ENCODE results near the gene ZBTB16. TPM values are rescaled to one million over a fixed set of nuclear protein-coding genes. Genes with fewer than 3 reads are reported as not detected.

The ZBTB16 gene
- total and polyA plus RNA-seq, 4 donors, result 8.9 to 140 (median 34.5) TPM

DNA sequence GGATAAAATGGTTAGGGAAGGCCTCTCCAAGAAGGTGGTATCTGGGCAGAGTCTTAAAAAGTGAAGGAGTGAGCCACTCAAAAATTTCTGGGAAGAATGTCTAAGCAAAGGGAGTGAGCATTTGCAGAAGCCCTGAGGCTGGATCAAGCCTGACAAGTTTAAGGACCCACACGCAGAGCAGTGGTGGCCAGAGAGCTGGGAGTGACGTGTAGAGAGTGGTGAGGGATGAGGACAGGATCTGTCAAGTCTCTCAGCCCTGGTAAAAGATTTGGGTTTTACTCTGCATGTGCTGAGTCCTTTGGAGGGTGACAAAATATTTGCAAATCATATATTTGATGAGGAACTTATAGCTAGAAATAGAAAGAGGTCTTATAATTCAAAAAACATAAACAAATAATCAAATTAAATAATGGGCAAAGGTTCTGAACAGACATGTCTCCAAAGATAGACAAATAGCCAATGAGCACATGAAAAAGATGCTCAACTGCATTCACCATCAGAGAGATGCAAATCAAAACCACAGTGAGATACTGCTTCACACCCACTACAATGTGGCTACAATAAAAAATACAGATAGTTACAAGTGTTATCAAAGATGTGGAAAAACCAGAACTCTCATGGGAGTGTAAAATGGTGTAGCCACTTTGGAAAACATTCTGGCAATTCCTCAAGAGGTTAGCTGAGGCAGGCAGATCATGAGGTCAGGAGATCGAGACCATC, 129.5 kb downstream of the ZBTB16 start:
- no peak overlapping the region for H3K27ac ChIP-seq (ENCODE audit: low read depth in 1 of 2, low read length in 2 of 2)
- H3K27me3 ChIP-seq (ENCODE audit: control insufficient read depth in 4 of 4, insufficient read depth in 4 of 4, low read length in 3 of 4), result no peaks in the 10 kb centered on the region
- peaks cover 0 to 8% (median 3%) of the 10 kb centered on the region in 4 donors for H3K4me1 ChIP-seq (ENCODE audit: control insufficient read depth in 4 of 4, insufficient read depth in 4 of 4, low read length in 3 of 4)
- 96% methylated on average over 3 of the region's 3 CpGs for WGBS
- no peaks in the 10 kb centered on the region for H3K9me3 ChIP-seq (ENCODE audit: control insufficient read depth in 4 of 4, low read length in 3 of 4)
- H3K36me3 ChIP-seq (ENCODE audit: control insufficient read depth in 4 of 4, insufficient read depth in 3 of 4, low read depth in 1 of 4, low read length in 3 of 4), result peaks cover 8 to 33% (median 24%) of the 10 kb centered on the region in 4 donors
- no peak overlapping the region for H3K4me3 ChIP-seq (ENCODE audit: low read depth in 1 of 3, low read length in 3 of 3)
- no peak overlapping the region for H3K9ac ChIP-seq (ENCODE audit: low read depth in 1 of 2, low read length in 2 of 2)
- TF ChIP-seq SP1 (IDR thresholded peaks at IDR 0.05) (no peak), FOXA1 (IDR thresholded peaks at IDR 0.05) (no peak), FOXA2 (IDR thresholded peaks at IDR 0.05) (no peak), RXRA (IDR thresholded peaks at IDR 0.05) (no peak), JUND (IDR thresholded peaks at IDR 0.05) (no peak), GABPA (IDR thresholded peaks at IDR 0.05 in 1 of 2, conservative IDR thresholded peaks at IDR 0.05 in 1 of 2) (no peak), TAF1 (conservative IDR thresholded peaks at IDR 0.05) (no peak)
- DNase-seq (ENCODE audit: low spot score), result no peak

DNA sequence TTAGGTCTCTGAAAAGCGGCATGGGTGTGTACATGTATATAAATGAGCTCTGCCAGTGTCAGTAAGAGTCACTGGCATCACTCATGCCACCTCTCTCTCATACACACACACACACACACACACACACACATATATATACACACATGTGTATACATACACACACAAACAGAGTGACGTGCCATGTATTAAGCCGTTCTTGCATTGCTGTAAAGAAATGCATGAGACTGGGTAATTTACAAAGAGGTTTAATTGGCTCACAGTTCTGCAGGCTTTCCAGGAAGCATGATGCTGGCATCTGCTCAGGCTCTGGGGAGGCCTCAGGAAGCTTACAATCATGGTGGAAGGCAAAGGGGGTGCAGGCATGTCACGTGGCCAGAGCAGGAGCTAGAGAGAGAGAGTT, 131.1 kb downstream of the ZBTB16 start:
- H3K27ac ChIP-seq (ENCODE audit: low read depth in 1 of 2, low read length in 2 of 2), result no peak overlapping the region
- peaks cover 4 to 33% (median 24%) of the 10 kb centered on the region in 4 donors for H3K36me3 ChIP-seq (ENCODE audit: control insufficient read depth in 4 of 4, insufficient read depth in 3 of 4, low read depth in 1 of 4, low read length in 3 of 4)
- no peaks in the 10 kb centered on the region for H3K27me3 ChIP-seq (ENCODE audit: control insufficient read depth in 4 of 4, insufficient read depth in 4 of 4, low read length in 3 of 4)
- H3K4me1 ChIP-seq (ENCODE audit: control insufficient read depth in 4 of 4, insufficient read depth in 4 of 4, low read length in 3 of 4), result peaks cover 0 to 19% (median 6%) of the 10 kb centered on the region in 4 donors
- no peaks in the 10 kb centered on the region for H3K9me3 ChIP-seq (ENCODE audit: control insufficient read depth in 4 of 4, low read length in 3 of 4)
- no peak overlapping the region for H3K9ac ChIP-seq (ENCODE audit: low read depth in 1 of 2, low read length in 2 of 2)
- no peak overlapping the region for H3K4me3 ChIP-seq (ENCODE audit: low read depth in 1 of 3, low read length in 3 of 3)
- TF ChIP-seq, protein P1, sequence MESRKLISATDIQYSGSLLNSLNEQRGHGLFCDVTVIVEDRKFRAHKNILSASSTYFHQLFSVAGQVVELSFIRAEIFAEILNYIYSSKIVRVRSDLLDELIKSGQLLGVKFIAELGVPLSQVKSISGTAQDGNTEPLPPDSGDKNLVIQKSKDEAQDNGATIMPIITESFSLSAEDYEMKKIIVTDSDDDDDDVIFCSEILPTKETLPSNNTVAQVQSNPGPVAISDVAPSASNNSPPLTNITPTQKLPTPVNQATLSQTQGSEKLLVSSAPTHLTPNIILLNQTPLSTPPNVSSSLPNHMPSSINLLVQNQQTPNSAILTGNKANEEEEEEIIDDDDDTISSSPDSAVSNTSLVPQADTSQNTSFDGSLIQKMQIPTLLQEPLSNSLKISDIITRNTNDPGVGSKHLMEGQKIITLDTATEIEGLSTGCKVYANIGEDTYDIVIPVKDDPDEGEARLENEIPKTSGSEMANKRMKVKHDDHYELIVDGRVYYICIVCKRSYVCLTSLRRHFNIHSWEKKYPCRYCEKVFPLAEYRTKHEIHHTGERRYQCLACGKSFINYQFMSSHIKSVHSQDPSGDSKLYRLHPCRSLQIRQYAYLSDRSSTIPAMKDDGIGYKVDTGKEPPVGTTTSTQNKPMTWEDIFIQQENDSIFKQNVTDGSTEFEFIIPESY (IDR thresholded peaks at IDR 0.05), result no peak
- TF ChIP-seq HNF4G (IDR thresholded peaks at IDR 0.05) (no peak), GABPA (IDR thresholded peaks at IDR 0.05 in 1 of 2, conservative IDR thresholded peaks at IDR 0.05 in 1 of 2) (no peak), YY1 (IDR thresholded peaks at IDR 0.05) (no peak), RXRA (IDR thresholded peaks at IDR 0.05) (no peak), RAD21 (IDR thresholded peaks at IDR 0.05) (no peak), EGR1 (IDR thresholded peaks at IDR 0.05; ENCODE audit: low read depth in 2 of 2) (no peak), HNF4A (conservative IDR thresholded peaks at IDR 0.05) (no peak)
- TF ChIP-seq, protein P2, sequence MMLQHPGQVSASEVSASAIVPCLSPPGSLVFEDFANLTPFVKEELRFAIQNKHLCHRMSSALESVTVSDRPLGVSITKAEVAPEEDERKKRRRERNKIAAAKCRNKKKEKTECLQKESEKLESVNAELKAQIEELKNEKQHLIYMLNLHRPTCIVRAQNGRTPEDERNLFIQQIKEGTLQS (IDR thresholded peaks at IDR 0.05), result no peak
- no peak for DNase-seq (ENCODE audit: low spot score)
- WGBS, result 78% methylated on average over 4 of the region's 4 CpGs

DNA sequence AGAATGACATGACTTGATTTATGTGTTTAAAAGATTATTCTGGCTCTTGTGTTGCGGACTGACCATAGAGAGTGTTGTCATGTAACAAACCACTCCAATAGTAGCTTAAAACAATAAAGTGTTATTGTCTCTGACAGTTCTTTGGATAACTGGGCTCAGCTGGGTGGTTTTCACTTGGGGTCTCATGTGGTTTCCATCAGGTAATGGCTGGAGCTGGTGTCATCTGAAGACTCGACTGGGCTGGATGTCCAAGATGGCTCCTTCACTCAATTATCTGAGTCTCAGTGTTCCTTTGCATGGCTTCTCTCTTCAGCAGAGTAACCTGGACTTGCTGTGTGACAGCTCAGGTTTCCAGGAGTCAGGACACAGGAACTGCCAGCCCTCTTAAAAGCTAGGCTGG, 132.4 kb downstream of the ZBTB16 start:
- Histone ChIP-seq H3K27me3 (ENCODE audit: control insufficient read depth in 4 of 4, insufficient read depth in 4 of 4, low read length in 3 of 4) (no peaks in the 10 kb centered on the region), H3K4me1 (ENCODE audit: control insufficient read depth in 4 of 4, insufficient read depth in 4 of 4, low read length in 3 of 4) (peaks cover 5 to 27% (median 9%) of the 10 kb centered on the region in 4 donors), H3K9ac (ENCODE audit: low read depth in 1 of 2, low read length in 2 of 2) (no peak overlapping the region), H3K9me3 (ENCODE audit: control insufficient read depth in 4 of 4, low read length in 3 of 4) (no peaks in the 10 kb centered on the region), H3K4me3 (ENCODE audit: low read depth in 1 of 3, low read length in 3 of 3) (no peak overlapping the region), H3K36me3 (ENCODE audit: control insufficient read depth in 4 of 4, insufficient read depth in 3 of 4, low read depth in 1 of 4, low read length in 3 of 4) (peaks cover 2 to 26% (median 20%) of the 10 kb centered on the region in 4 donors), H3K27ac (ENCODE audit: low read depth in 1 of 2, low read length in 2 of 2) (no peak overlapping the region)
- DNase-seq (ENCODE audit: low spot score), result no peak
- TF ChIP-seq GABPA (IDR thresholded peaks at IDR 0.05 in 1 of 2, conservative IDR thresholded peaks at IDR 0.05 in 1 of 2) (no peak), TAF1 (conservative IDR thresholded peaks at IDR 0.05) (no peak), YY1 (IDR thresholded peaks at IDR 0.05) (no peak), FOXA1 (IDR thresholded peaks at IDR 0.05) (no peak)
- TF ChIP-seq, protein P3, sequence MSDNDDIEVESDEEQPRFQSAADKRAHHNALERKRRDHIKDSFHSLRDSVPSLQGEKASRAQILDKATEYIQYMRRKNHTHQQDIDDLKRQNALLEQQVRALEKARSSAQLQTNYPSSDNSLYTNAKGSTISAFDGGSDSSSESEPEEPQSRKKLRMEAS (IDR thresholded peaks at IDR 0.05), result no peak
- TF ChIP-seq, protein P2 (IDR thresholded peaks at IDR 0.05), result no peak
- WGBS, result 56% methylated on average over 2 of the region's 2 CpGs

Data from liver (tissue), 9 donors.